Medulla oblongata (tissue), 1 donor: ENCODE results near the gene MAP6.
A peak's percentile ranks its signal among the peaks of the same experiment; 100 is the strongest.

Experiments used
- DNase-seq: peaks from one replicate; pipeline ENCODE4 v3.0.0-alpha.2; 2015; ENCODE audit errors: extremely low spot score

MAP6 gene

DNA sequence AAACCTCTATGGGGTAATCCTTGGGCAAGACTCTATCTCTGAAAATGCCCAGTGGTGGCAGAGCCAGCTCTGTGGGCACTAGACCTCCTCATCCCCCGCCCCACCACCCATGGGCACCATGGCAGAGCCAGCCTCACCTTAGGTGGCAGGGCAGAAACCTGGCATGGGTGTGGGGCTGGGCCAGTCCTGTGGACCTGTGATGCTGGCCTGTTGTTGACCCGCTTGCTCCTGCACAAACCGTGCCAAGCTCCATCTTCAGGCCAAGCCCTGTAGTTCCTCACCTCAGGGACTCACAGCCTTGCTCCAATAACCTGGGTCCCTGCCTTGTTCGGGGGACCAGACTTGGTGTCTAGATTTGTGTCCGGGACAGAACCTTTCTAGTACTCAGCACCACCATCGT lies 115.7 kb downstream of the MAP6 start:
- no peak for DNase-seq

GRCh38 chr11:75549370-75549958 lies 119.4 kb downstream of the MAP6 start:
- DNase-seq: no peak

DNA sequence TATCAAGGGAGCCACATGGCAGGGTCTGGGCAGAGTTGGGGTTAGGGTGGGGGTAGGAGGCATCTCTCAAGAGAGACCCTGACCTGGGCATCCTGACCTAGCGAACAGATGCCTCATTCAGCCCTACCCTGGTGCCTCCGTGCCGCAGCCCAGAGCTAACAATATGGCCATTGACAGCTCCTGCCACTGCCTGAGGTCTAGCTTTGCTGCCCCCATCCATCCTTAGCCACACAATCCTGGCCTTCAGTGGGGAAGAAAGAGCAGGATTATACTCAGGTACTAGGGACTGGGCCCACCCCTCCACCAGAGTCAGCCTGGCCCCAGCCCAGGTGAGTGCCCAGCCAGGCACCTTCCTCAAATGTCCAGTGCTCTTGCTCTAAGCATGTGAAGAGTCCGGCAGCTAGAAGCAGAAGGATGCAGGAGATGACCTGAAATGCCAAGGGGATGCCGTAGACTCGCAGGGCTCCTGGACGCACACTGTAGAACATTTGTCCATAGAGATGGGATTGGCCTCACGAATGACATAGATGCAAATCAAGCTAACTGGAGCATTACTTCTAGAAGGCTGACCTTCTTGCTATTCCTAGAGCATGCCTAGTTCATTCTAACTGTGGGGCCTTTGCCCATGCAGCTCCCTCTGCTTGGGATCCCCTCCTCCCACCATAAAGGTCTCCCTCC lies 120.1 kb downstream of the MAP6 start:
- DNase-seq: no peak

DNA sequence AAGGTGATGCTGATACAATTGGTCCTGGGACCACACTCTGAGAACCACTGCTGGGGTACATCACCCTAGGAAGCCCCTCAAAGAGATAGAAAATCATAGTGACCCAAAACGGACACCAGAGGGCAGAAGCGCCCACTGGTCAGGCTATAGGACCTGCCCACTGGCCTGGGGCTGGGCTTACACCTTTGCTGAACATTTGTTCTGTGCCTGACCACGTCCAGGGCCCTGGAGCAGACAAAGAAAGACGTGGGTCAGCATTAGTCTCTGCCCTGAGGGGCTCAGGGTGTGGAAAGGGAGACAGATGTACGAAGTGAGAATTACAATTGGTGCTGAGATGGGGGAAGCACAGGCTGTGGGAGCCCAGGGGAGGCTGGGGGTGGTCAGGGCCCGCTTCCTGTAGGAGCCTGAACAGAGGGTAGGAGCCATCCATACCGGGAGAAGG lies 121.2 kb downstream of the MAP6 start:
- DNase-seq: peak; percentile 82

DNA sequence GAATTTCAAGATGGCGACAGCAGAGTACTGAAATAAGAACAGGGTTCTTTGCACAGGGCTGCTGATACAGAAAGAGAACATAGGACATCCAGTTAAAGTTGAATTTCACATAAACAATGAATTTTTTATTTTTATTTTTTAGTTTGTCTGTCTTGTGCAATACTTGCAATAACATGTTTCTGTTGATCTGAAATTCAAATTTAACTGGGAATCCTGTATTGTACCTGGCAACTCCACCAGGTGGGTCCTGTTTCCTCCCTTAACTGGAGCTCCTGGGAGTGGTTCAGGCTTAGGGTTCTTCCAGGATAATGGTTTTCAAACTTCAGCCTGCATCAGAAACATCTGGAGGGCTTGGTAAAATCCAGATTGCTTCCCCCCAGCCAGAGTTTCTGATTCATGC lies 121.7 kb downstream of the MAP6 start:
- DNase-seq: no peak

- DNase-seq: no peak
Measured at GRCh38 chr11:75543806-75544205, 125.0 kb downstream of the MAP6 start.

DNA sequence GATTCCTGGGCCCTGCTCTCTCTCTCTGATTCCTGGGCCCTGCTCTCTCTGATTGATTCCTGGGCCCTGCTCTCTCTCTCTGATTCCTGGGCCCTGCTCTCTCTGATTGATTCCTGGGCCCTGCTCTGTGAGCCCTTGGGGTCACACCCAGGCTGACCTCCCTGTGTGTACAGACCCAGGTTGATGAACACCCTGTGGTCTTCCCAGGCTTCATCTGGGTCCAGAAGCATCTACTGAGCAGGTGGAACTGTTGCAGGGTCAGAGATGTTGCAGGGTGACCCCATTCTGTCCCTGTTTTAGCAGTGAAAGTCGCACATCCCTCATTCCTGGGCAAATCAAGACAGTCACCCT lies 126.8 kb downstream of the MAP6 start:
- no peak for DNase-seq

GRCh38 chr11:75541193-75542087 lies 127.4 kb downstream of the MAP6 start:
- no peak for DNase-seq

- no peak for DNase-seq
Measured at GRCh38 chr11:75539459-75540334, 129.1 kb downstream of the MAP6 start.

- DNase-seq: no peak
Measured at GRCh38 chr11:75538150-75538942, 130.5 kb downstream of the MAP6 start.

GRCh38 chr11:75537740-75538139 lies 131.1 kb downstream of the MAP6 start:
- DNase-seq: no peak
